Liver (tissue), 3 donors: ENCODE measurements around the gene ELOVL3.

Source experiments
- CTCF ChIP-seq: fragments of 150-350 bp; IDR thresholded peaks from 2 replicates; pipeline ENCODE4 v1.5.1; 2017; ENCODE audit warnings: improper control_type of control experiment, low read depth, low read length; ENCODE audit not compliant: missing input control
- FOXA2 ChIP-seq: IDR thresholded peaks from 2 replicates; pipeline ENCODE4 v1.6.1; 2016; ENCODE audit warnings: antibody characterized with exemption
- JUND ChIP-seq, 2 donors: IDR thresholded peaks; 2 replicates each; pipeline ENCODE4 v1.6.1; 2016; ENCODE audit warnings: antibody characterized with exemption in 2 of 2
- TAF1 ChIP-seq: conservative IDR thresholded peaks from 2 replicates; pipeline ENCODE4 v1.6.1; 2016; ENCODE audit warnings: antibody characterized with exemption, mild to moderate bottlenecking
- YY1 ChIP-seq: IDR thresholded peaks from 2 replicates; pipeline ENCODE4 v1.6.1; 2016; ENCODE audit warnings: antibody characterized with exemption, mild to moderate bottlenecking
- donor health status: healthy.
- donor health status: healthy.

DNA sequence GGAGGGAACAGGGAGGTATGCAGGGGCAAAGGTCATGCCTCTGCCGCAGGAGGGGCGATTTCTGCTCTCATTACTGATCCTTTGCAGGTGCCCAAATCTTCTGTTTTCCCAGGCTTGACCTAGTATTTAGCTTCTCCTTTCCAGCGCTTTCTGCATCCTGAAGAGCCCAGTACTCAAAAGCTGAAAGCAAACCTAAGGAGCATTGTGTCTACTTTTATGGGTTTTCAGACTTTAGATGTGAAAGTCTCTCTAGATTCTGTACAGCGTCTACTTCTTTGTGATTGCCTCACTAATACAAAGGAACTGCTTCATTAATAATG is 19.8 kb downstream of the ELOVL3 start:
- TF ChIP-seq FOXA2 (no peak), CTCF (no peak), JUND (IDR thresholded peaks at IDR 0.05) (no peak), TAF1 (no peak), YY1 (no peak)
